ENCODE results near the gene NCAM1. TPM values are rescaled to one million over a fixed set of nuclear protein-coding genes. Genes with fewer than 3 reads are reported as not detected.

Gene NCAM1
- total and polyA plus RNA-seq, 7 donors, result 0.46 to 124 (median 64.2) TPM

DNA sequence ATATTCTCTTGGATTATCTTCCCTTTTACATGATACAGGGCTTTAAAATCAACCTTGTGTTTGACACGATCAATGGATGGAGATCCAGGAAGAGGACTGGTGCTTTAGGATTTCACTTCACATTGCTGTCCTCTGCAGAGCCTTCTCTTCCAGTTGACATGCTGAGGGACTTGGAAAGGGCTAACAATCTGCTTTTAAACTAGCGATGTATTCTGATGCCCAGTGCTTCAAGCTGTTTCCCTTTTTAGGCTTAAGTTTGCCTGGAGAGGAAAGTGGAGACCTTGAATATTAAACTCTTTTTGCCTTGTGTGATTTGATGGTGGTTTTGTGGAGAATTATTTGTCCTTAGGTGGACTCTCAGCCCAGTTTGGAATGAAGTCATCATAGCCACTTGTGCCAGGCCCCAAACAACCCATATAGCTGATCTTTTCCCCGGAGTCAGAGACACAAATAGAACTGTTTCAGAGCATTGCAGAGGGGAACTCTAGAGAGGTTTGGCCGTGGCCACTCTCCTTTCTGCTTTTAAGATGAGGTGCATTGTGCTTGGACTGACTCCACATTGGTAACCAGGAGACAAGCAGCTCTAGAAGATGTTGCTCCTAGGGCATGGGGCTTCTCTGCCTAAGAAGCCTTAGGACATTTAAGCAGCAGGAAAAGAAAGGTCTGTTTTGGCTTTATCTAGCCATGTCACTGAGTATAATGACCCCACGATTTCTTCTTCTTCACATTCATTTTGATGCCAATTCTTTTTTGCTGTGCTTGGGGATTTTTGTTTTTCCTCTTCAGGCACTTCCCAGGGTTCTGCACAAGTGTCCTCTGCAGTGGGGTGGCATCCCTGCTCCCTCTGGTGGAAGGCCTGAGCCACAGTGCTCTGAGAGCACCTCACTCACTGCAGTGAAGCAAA lies 152.8 kb downstream of the NCAM1 start:
- H3K27me3 ChIP-seq, result no peaks in the 10 kb centered on the region
- no peak for TF ChIP-seq POLR2AphosphoS5 (IDR thresholded peaks at IDR 0.05)
- no peak for TF ChIP-seq EP300 (IDR thresholded peaks at IDR 0.05)
- TF ChIP-seq, protein P1, sequence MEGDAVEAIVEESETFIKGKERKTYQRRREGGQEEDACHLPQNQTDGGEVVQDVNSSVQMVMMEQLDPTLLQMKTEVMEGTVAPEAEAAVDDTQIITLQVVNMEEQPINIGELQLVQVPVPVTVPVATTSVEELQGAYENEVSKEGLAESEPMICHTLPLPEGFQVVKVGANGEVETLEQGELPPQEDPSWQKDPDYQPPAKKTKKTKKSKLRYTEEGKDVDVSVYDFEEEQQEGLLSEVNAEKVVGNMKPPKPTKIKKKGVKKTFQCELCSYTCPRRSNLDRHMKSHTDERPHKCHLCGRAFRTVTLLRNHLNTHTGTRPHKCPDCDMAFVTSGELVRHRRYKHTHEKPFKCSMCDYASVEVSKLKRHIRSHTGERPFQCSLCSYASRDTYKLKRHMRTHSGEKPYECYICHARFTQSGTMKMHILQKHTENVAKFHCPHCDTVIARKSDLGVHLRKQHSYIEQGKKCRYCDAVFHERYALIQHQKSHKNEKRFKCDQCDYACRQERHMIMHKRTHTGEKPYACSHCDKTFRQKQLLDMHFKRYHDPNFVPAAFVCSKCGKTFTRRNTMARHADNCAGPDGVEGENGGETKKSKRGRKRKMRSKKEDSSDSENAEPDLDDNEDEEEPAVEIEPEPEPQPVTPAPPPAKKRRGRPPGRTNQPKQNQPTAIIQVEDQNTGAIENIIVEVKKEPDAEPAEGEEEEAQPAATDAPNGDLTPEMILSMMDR (IDR thresholded peaks at IDR 0.05), result peak; percentile 24 to 77 (median 70)
- TF ChIP-seq POLR2A (IDR thresholded peaks at IDR 0.05), result no peak
- H3K27ac ChIP-seq, result peak overlapping the region in 3 of 4 donors; percentile 19 to 47 (median 43)
- intact Hi-C loops (cut with DNase I), result loop anchor here (1.0 to 5.0 kb wide), 3 partner anchors 317 to 822 kb away; no protein-coding TSS in a partner anchor
- peaks cover 0 to 26% (median 21%) of the 10 kb centered on the region in 4 donors for H3K4me1 ChIP-seq
- H3K36me3 ChIP-seq, result no peaks in the 10 kb centered on the region
- DNase-seq, result peak; percentile 71
- no peaks in the 10 kb centered on the region for H3K9me3 ChIP-seq
- WGBS, 2 donors, result 55 to 63% methylated on average over 5 of the region's 5 CpGs
- H3K4me3 ChIP-seq, result no peak overlapping the region

DNA sequence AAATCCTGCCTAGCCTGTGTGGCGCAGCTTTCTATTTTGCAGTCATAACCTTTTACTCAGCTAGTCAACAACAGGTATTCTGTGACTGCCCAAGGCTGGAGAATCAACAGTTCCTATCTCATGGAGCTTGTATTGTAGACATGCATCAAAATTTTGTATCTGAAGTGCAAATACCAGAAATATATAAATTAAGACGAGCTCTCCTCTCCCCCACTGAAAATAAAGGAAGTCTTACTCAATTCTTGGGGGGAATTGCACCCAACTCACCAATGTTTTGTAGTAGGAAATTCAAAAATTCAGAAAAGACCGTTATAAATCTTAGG lies 153.4 kb downstream of the NCAM1 start:
- DNase-seq, result no peak
- Histone ChIP-seq H3K4me3 (no peak overlapping the region), H3K36me3 (no peaks in the 10 kb centered on the region), H3K27ac (peak overlapping the region in 1 of 4 donors; percentile 43), H3K27me3 (no peaks in the 10 kb centered on the region), H3K9me3 (no peaks in the 10 kb centered on the region), H3K4me1 (peaks cover 0 to 32% (median 27%) of the 10 kb centered on the region in 4 donors)
- 53 to 67% methylated on average over 3 of the region's 3 CpGs for WGBS, 2 donors
- no peak for TF ChIP-seq POLR2AphosphoS5 (IDR thresholded peaks at IDR 0.05)
- TF ChIP-seq EP300 (IDR thresholded peaks at IDR 0.05), result no peak
- TF ChIP-seq, protein P1 (IDR thresholded peaks at IDR 0.05), result no peak
- TF ChIP-seq POLR2A (IDR thresholded peaks at IDR 0.05), result no peak
- intact Hi-C loops (cut with DNase I), result loop anchor here (1.0 to 5.0 kb wide), 5 partner anchors 152 to 822 kb away; partner anchors contain the start of gene NCAM1

DNA sequence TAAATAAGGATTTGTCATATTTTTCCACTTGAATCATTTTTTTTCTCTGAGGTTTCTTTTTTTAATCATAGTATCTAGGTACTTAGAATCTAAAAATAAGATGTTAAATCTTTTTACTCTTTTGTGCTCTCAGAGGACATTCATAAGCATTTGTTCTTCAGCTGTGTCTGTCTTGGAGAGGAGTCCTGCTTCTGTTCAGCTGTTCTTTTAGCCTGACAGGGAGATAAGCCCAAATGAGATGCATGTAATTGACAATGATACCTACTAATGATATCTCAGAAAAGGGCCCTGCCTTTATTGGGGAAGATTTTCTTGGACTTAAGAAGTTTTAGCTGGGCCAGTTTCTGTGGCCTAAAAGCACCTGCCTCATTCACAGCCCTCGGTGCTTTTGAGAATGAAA lies 156.9 kb downstream of the NCAM1 start:
- intact Hi-C loops (cut with DNase I), result loop anchor here (5.0 kb wide), 2 partner anchors 156 to 169 kb away; partner anchors contain the start of gene NCAM1
- Histone ChIP-seq H3K27ac (no peak overlapping the region), H3K27me3 (no peaks in the 10 kb centered on the region), H3K4me3 (no peak overlapping the region), H3K4me1 (peaks cover 0 to 43% (median 32%) of the 10 kb centered on the region in 4 donors), H3K36me3 (no peaks in the 10 kb centered on the region), H3K9me3 (no peaks in the 10 kb centered on the region)
- 60 to 84% methylated on average over 1 of the region's 1 CpG for WGBS, 2 donors
- TF ChIP-seq POLR2A (IDR thresholded peaks at IDR 0.05) (no peak), POLR2AphosphoS5 (IDR thresholded peaks at IDR 0.05) (no peak)
- no peak for DNase-seq

DNA sequence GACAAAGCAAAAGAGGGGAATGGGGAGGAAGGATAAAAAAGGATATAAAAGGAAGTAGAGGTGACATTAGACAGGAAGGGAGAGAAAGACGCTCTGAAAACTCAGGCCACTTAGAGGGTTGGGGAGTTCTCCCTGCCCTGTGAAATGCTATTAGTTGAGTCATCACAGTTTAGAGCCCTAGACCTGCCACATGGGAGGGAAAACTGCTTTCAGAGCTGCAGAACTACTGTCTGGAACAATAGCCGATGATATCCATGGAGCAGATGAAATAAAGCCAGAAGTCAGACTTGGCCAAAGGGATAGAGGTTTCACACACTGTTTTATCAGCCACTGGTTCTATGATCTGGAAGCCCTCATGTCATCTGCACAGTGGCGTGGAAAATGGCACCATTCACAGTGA lies 157.9 kb downstream of the NCAM1 start:
- TF ChIP-seq EP300 (IDR thresholded peaks at IDR 0.05) (no peak), POLR2AphosphoS5 (IDR thresholded peaks at IDR 0.05) (peak; percentile 11 to 56 (median 21)), POLR2A (IDR thresholded peaks at IDR 0.05) (no peak)
- Histone ChIP-seq H3K4me3 (no peak overlapping the region), H3K36me3 (no peaks in the 10 kb centered on the region), H3K27ac (peak overlapping the region in 3 of 4 donors; percentile 2 to 46 (median 45)), H3K27me3 (no peaks in the 10 kb centered on the region), H3K9me3 (no peaks in the 10 kb centered on the region), H3K4me1 (peaks cover 0 to 38% (median 26%) of the 10 kb centered on the region in 4 donors)
- DNase-seq, result no peak
- intact Hi-C loops (cut with DNase I), result loop anchor here (5.0 kb wide), 2 partner anchors 157 to 168 kb away; partner anchors contain the start of gene NCAM1
- WGBS, 2 donors, result 60 to 65% methylated on average over 3 of the region's 3 CpGs

DNA sequence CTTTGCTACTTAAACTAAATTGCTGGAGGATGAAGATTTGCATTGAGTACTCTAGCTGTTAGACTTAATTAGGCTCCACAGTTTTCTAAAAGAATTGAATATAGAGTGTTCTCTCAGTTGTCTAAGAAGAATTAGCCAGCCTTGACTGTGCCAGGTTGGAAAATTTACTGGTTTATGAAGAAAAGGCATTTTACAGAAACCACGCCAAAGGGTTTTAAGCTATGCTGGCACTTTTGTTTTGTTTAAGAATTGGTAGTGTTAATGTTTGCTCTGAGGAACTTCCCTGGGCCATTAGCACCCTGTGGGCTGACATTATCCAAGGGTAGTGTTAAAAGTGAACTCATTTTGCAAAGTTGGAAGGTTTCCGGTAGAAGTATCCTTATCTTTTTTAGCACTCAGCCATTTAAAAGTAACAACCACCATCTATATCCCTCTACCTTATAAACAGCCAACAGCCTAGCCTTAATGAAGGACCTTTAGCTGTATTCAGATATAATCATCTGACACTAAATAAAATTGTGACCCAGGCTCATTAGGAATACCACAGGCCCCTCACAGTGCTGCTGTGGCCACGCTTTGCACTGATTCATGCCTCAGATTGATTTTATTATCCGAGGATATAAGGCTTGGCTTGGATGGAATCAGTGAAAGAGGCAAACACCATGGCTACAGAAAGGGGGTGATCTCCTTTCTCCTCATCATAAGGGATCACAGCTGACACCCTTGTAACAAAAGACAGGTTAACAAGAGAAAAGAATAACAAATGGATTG lies 158.9 kb downstream of the NCAM1 start:
- Histone ChIP-seq H3K27me3 (no peaks in the 10 kb centered on the region), H3K9me3 (no peaks in the 10 kb centered on the region), H3K4me1 (peaks cover 0 to 30% (median 22%) of the 10 kb centered on the region in 4 donors), H3K4me3 (no peak overlapping the region), H3K36me3 (no peaks in the 10 kb centered on the region), H3K27ac (peak overlapping the region in 3 of 4 donors; percentile 2 to 46 (median 45))
- intact Hi-C loops (cut with DNase I), result loop anchor here (5.0 kb wide), 2 partner anchors 158 to 167 kb away; partner anchors contain the start of gene NCAM1
- 79 to 80% methylated on average over 4 of the region's 4 CpGs for WGBS, 2 donors
- TF ChIP-seq, protein P1 (IDR thresholded peaks at IDR 0.05), result no peak
- TF ChIP-seq POLR2A (IDR thresholded peaks at IDR 0.05), result no peak
- DNase-seq, result no peak

All from sigmoid colon (tissue), 7 donors.